GOT3 (cell line): Measurements from ENCODE around the gene NOSIP.

Experiments used
- DNase-seq: peaks from one replicate; lab custom pipeline; 2025; ENCODE audit warnings: mixed read lengths; lab: John Stamatoyannopoulos, UW

NOSIP gene

GRCh38 chr19:49544154-49544553, 36.2 kb downstream of the NOSIP start:
- DNase-seq, result no peak

- DNase-seq, result no peak
These were observed 37.3 kb downstream of the NOSIP start for GRCh38 chr19:49543032-49543431.

DNA sequence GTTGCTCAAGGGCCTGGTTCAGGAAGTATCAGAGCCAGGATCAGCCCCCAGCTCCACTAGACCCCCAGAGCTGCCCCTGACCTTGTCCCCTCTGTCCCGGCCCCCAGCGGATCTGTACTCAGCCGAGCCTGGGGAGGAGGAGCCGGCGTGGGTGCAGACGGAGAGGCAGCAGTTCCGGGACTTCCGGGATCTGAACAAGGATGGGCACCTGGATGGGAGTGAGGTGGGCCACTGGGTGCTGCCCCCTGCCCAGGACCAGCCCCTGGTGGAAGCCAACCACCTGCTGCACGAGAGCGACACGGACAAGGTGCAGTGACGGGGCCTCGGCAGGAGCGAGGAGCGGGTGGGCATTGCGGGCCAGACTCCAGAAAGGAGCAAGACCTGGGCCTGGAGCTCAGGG, 37.9 kb downstream of the NOSIP start:
- DNase-seq, result no peak

GRCh38 chr19:49541914-49542313, 38.4 kb downstream of the NOSIP start:
- no peak for DNase-seq

DNA sequence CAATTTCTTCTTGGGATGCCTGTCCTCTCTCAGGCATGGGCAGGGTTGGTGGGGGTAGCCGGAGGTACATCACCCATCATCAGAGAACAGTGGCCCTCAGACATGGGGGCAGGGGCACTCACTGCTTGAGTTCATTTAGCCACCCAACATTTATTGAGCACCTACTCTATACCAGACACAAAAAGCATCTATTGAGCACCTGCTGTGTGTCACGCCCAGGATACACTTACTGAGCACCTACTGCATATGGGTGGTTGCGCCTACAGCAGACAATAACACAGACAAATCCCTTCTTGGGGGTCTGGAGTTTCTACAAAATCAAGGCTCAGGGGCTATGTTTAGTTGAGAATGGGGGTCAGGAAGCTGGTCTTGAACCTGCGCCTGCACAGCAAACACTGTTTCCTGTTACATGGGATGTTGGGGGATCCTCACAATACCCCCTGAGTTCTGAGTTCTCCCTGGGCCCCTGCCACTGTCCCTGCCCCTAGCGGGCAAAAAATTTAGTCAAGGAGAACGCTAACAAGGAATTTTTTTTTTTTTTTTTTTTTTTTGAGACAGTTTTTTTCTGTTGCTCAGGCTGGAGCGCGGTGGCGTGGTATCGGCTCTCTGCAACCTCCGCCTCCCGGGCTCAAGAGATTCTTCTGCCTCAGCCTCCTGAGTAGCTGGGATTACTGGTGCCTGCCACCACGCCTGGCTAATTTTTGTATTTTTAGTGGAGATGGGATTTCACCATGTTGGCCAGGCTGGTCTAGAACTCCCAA, 41.0 kb downstream of the NOSIP start:
- no peak for DNase-seq

GRCh38 chr19:49538643-49539042, 41.7 kb downstream of the NOSIP start:
- DNase-seq, result no peak

- DNase-seq, result no peak
These were observed 43.4 kb downstream of the NOSIP start for GRCh38 chr19:49536921-49537462.

- no peak for DNase-seq
These were observed 45.5 kb downstream of the NOSIP start for GRCh38 chr19:49534632-49535385.

DNA sequence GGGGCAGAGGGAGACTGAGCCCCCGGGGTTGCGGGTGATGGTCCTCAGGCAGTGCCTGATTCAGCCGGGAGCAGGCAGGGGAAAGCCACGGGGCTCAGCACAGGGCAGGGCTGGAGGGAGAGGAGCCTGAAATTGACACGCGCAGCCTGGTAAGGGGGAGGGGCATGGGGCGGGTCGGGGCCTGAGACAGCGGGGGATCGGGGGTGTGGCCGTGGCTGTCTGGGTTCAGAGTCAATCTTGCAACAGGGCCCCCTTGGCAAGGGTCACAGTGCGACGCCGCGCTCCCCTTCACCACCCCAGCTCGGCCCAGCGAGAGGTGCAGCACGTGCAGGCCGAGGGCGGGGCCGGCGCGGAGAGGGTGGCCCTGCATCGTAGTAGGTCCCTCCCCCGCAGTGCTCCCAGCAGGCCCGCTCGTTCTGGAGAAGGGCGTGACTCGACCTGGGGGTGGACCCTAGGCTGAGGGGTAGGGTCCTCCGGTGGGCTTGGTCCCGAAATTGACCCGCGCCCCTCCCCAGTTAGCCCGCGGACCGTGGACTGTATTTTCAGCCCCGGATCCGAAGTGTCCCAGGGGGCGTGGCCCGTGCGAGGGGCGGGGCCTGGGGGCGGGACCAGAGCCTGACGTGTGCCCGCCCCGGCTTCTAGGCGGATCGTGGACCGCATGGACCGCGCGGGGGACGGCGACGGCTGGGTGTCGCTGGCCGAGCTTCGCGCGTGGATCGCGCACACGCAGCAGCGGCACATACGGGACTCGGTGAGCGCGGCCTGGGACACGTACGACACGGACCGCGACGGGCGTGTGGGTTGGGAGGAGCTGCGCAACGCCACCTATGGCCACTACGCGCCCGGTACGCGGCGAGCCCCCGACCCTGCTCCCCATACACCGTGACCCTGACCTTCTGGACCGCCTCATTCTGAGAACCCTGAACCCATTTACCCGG, 46.5 kb downstream of the NOSIP start:
- no peak for DNase-seq

- no peak for DNase-seq
These were observed 49.6 kb downstream of the NOSIP start for GRCh38 chr19:49530708-49531107.

GRCh38 chr19:49528211-49528771, 52.1 kb downstream of the NOSIP start:
- DNase-seq, result no peak

- DNase-seq, result no peak
These were observed 55.4 kb downstream of the NOSIP start for GRCh38 chr19:49524812-49525455.

GRCh38 chr19:49520705-49521319, 59.5 kb downstream of the NOSIP start:
- no peak for DNase-seq

GRCh38 chr19:49518033-49518432, 62.3 kb downstream of the NOSIP start:
- no peak for DNase-seq

DNA sequence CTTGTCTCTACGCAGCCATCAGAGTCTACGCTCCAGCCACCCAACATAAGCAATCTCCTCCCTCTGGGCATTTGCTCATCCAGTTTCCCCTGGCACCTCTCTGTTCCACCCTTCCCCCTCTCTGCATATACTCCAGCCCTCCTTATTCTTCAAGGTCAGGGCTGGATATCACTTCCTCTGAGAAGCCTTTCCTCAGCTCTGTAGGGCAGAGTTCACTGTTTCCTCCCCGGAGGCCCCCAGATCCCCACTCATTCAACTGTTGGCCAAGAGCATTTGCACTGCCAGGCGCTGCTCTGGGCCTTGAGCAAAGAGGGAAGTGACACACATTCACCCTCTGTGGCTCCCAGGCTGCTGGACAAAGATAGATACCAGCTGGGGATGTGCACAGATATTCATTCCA, 64.6 kb downstream of the NOSIP start:
- DNase-seq, result no peak

DNA sequence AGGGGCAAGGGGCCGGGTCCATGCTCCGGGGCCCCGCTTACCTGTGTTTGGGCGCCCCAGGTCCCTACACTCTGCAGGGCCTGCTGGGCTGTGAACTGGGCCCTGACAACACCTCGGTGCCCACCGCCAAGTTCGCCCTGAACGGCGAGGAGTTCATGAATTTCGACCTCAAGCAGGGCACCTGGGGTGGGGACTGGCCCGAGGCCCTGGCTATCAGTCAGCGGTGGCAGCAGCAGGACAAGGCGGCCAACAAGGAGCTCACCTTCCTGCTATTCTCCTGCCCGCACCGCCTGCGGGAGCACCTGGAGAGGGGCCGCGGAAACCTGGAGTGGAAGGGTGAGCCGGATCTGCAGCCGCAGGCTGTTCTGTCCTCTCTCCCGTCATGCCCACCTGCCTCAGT, 66.2 kb downstream of the NOSIP start:
- DNase-seq, result no peak

GRCh38 chr19:49513746-49514118, 66.6 kb downstream of the NOSIP start:
- no peak for DNase-seq

GRCh38 chr19:49512970-49513745, 67.2 kb downstream of the NOSIP start:
- no peak for DNase-seq

- DNase-seq, result no peak
These were observed 72.4 kb downstream of the NOSIP start for GRCh38 chr19:49507803-49508494.
